ENCODE data around the gene LMTK3.

LMTK3 gene

GRCh38 chr19:48446579-48446978 lies 65.1 kb downstream of the LMTK3 start:
- peak overlapping the region; percentile 85 for H3K9ac ChIP-seq (ENCODE audit: low read depth, low read length)
- DNase-seq, result no peak
- no peak for ATAC-seq (ENCODE audit: insufficient read depth, low read depth)
- peaks cover 54% of the 10 kb centered on the region for H3K36me3 ChIP-seq (ENCODE audit: insufficient read depth, low read length)
- TF ChIP-seq EZH2 (IDR thresholded peaks at IDR 0.05; ENCODE audit: borderline replicate concordance, low read depth, low read length, severe bottlenecking), result no peak
- no peak for TF ChIP-seq CTCF (IDR thresholded peaks at IDR 0.05; ENCODE audit: borderline replicate concordance, extremely low read depth, low read length, poor library complexity, severe bottlenecking)
- H3K27ac ChIP-seq (ENCODE audit: low read length), result peak overlapping the region; percentile 81
- peaks cover 56% of the 10 kb centered on the region for H3K79me2 ChIP-seq (ENCODE audit: insufficient read depth, low read length)
- no peaks in the 10 kb centered on the region for H3K27me3 ChIP-seq (ENCODE audit: insufficient read depth, low read length, poor library complexity)
- H2AFZ ChIP-seq (ENCODE audit: low read depth, low read length), result no peak overlapping the region
- peak overlapping the region; percentile 91 to 95 for H3K4me3 ChIP-seq (ENCODE audit: low read depth in 1 of 2, low read length in 2 of 2)
- peaks cover 16% of the 10 kb centered on the region for H4K20me1 ChIP-seq (ENCODE audit: insufficient read depth, low read length)
- H3K4me1 ChIP-seq (ENCODE audit: insufficient read depth, low read length), result peaks cover 31% of the 10 kb centered on the region
- peak overlapping the region; percentile 93 for H3K4me2 ChIP-seq (ENCODE audit: insufficient read depth, low read length)
- H3K9me3 ChIP-seq (ENCODE audit: insufficient read depth, low read length, severe bottlenecking), result no peaks in the 10 kb centered on the region

DNA sequence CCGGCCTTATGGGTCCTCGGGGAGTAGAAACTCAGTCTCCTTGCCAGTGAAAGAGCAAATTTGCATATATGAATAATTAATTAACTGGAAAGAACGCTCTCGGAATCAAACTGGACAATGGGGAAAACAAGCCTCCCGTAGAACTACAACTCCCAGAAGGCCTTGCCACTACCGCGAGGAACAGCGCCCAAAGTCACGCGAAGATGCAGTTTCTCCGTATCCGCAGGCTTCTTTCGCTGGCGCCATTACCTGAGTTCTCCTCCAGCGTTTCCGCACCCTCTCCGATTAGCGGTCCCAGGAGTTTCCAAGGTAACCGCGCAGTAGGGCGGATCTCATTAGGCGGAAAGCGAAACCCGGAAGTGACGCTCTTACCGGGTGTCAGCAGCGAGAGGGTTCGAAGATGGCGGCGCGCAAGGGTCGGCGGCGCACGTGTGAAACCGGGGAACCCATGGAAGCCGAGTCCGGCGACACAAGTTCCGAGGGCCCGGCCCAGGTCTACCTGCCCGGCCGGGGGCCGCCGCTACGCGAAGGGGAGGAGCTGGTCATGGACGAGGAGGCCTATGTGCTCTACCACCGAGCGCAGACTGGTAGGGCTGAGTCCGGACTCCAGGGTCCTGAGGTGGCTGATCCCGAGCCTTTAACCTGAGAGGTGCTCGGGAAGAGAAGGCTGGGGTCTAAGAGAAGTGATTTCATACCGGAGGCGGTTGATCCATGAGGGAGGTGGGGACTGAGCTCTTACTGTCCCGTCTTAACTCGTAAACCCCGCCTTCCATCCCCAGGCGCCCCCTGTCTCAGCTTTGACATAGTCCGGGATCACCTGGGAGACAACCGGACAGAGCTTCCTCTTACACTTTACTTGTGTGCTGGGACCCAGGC lies 65.8 kb downstream of the LMTK3 start, which contains the start of gene GRWD1:
Gene GRWD1, plus strand, starts transcription at position 378 of the 876 bp plus-strand sequence. Its CDS starts 23 bp downstream, at position 401.
- Histone ChIP-seq H3K27ac (ENCODE audit: low read length) (peak within 1 kb of the TSS; percentile 81), H3K36me3 (ENCODE audit: insufficient read depth, low read length) (peaks cover 47% of the 10 kb centered on the region)

GRCh38 chr19:48445256-48445605 lies 66.4 kb downstream of the LMTK3 start:
- Histone ChIP-seq H3K4me3 (ENCODE audit: low read depth in 1 of 2, low read length in 2 of 2) (peak overlapping the region; percentile 91 to 95; a peak in 3 of 4 replicates), H3K9me3 (ENCODE audit: insufficient read depth, low read length, severe bottlenecking) (no peaks in the 10 kb centered on the region), H3K4me2 (ENCODE audit: insufficient read depth, low read length) (peak overlapping the region; percentile 93), H4K20me1 (ENCODE audit: insufficient read depth, low read length) (peaks cover 2% of the 10 kb centered on the region; the same call in 1 of the 2 replicates), H3K27ac (ENCODE audit: low read length) (peak overlapping the region; percentile 81), H3K27me3 (ENCODE audit: insufficient read depth, low read length, poor library complexity) (no peaks in the 10 kb centered on the region), H3K79me2 (ENCODE audit: insufficient read depth, low read length) (peaks cover 46% of the 10 kb centered on the region), H3K36me3 (ENCODE audit: insufficient read depth, low read length) (peaks cover 41% of the 10 kb centered on the region), H3K4me1 (ENCODE audit: insufficient read depth, low read length) (peaks cover 31% of the 10 kb centered on the region), H2AFZ (ENCODE audit: low read depth, low read length) (peak overlapping the region; percentile 86), H3K9ac (ENCODE audit: low read depth, low read length) (peak overlapping the region; percentile 85)
- ATAC-seq (ENCODE audit: insufficient read depth, low read depth) (peak; percentile 11), DNase-seq (peak; percentile 23)
- TF ChIP-seq EZH2 (IDR thresholded peaks at IDR 0.05; ENCODE audit: borderline replicate concordance, low read depth, low read length, severe bottlenecking) (no peak), CTCF (IDR thresholded peaks at IDR 0.05; ENCODE audit: borderline replicate concordance, extremely low read depth, low read length, poor library complexity, severe bottlenecking) (peak; percentile 48)

More for the DNA sequence above, 65.8 kb downstream of the LMTK3 start, which contains the start of gene GRWD1:
- Histone ChIP-seq H3K4me2 (ENCODE audit: insufficient read depth, low read length) (peak within 1 kb of the TSS; percentile 93), H4K20me1 (ENCODE audit: insufficient read depth, low read length) (peaks cover 8% of the 10 kb centered on the region), H3K9ac (ENCODE audit: low read depth, low read length) (peak within 1 kb of the TSS; percentile 85), H3K4me1 (ENCODE audit: insufficient read depth, low read length) (peaks cover 31% of the 10 kb centered on the region), H3K9me3 (ENCODE audit: insufficient read depth, low read length, severe bottlenecking) (no peaks in the 10 kb centered on the region), H2AFZ (ENCODE audit: low read depth, low read length) (peak within 1 kb of the TSS; percentile 86), H3K4me3 (ENCODE audit: low read depth in 1 of 2, low read length in 2 of 2) (peak within 1 kb of the TSS; percentile 91 to 95), H3K27me3 (ENCODE audit: insufficient read depth, low read length, poor library complexity) (no peaks in the 10 kb centered on the region), H3K79me2 (ENCODE audit: insufficient read depth, low read length) (peaks cover 51% of the 10 kb centered on the region)
- ATAC-seq (ENCODE audit: insufficient read depth, low read depth) (peak; percentile 96), DNase-seq (peak; percentile 98)
- TF ChIP-seq CTCF (IDR thresholded peaks at IDR 0.05; ENCODE audit: borderline replicate concordance, extremely low read depth, low read length, poor library complexity, severe bottlenecking) (no peak), EZH2 (IDR thresholded peaks at IDR 0.05; ENCODE audit: borderline replicate concordance, low read depth, low read length, severe bottlenecking) (no peak)

All from DND-41 (cell line).